Measurements from ENCODE around the gene KCNMA1.

DNA sequence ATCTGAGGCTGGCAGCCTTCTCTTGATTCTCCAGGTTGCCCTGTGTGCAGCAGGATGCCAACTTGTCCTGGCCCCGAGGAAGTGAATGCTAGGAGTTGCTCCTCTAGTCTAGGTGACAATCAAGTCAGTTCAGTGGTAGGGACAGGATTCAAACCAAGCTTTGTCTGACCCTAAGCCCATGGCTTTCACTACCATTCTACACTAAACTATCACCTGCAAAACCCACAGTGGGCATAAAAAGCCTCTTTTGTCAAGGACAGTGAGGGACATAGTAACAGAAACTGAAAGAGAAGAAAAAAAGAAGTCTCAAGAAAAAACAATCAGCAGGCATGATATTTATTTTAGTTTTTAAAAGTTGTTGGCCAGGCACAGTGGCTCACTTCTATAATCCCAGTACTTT, 33.5 kb downstream of the KCNMA1 start:
- TF ChIP-seq SMC3 (IDR thresholded peaks at IDR 0.05; ENCODE audit: low read depth, low read length) = no peak
- TF ChIP-seq, protein P1, sequence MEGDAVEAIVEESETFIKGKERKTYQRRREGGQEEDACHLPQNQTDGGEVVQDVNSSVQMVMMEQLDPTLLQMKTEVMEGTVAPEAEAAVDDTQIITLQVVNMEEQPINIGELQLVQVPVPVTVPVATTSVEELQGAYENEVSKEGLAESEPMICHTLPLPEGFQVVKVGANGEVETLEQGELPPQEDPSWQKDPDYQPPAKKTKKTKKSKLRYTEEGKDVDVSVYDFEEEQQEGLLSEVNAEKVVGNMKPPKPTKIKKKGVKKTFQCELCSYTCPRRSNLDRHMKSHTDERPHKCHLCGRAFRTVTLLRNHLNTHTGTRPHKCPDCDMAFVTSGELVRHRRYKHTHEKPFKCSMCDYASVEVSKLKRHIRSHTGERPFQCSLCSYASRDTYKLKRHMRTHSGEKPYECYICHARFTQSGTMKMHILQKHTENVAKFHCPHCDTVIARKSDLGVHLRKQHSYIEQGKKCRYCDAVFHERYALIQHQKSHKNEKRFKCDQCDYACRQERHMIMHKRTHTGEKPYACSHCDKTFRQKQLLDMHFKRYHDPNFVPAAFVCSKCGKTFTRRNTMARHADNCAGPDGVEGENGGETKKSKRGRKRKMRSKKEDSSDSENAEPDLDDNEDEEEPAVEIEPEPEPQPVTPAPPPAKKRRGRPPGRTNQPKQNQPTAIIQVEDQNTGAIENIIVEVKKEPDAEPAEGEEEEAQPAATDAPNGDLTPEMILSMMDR (IDR thresholded peaks at IDR 0.05) = no peak
- TF ChIP-seq EZH2phosphoT487 (IDR thresholded peaks at IDR 0.05; ENCODE audit: borderline replicate concordance, low read depth) = no peak
- no peak for TF ChIP-seq JUND (IDR thresholded peaks at IDR 0.05)
- TF ChIP-seq, protein P2, sequence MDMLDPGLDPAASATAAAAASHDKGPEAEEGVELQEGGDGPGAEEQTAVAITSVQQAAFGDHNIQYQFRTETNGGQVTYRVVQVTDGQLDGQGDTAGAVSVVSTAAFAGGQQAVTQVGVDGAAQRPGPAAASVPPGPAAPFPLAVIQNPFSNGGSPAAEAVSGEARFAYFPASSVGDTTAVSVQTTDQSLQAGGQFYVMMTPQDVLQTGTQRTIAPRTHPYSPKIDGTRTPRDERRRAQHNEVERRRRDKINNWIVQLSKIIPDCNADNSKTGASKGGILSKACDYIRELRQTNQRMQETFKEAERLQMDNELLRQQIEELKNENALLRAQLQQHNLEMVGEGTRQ (IDR thresholded peaks at IDR 0.05; ENCODE audit: borderline replicate concordance, low read depth, low read length) = no peak

Measured in SK-N-SH (cell line).